ENCODE measurements around the gene PCDH1. TPM values are rescaled to one million over a fixed set of nuclear protein-coding genes. Genes with fewer than 3 reads are reported as not detected.
A peak's percentile ranks its signal among the peaks of the same experiment; 100 is the strongest.

The PCDH1 gene
- total RNA-seq, 6 experiments from 2014 or later = 20.8 to 44.1 (median 29.4) TPM

- no peak overlapping the region for H3K27ac ChIP-seq
- TF ChIP-seq POLR2A (IDR thresholded peaks at IDR 0.05) (no peak), CTCF (IDR thresholded peaks at IDR 0.05) (no peak)
- 93% methylated on average over 9 of the region's 9 CpGs for WGBS (ENCODE audit: insufficient coverage, low coverage, low lambda C conversion rate, missing lambda C conversion rate)
Measured at GRCh38 chr5:141869514-141869913, 8.7 kb downstream of the PCDH1 start.

GRCh38 chr5:141869040-141869439 is 9.2 kb downstream of the PCDH1 start:
- intact Hi-C loops (cut with DNase I) = no loop called here
- Histone ChIP-seq H3K4me3 (no peak overlapping the region), H3K27me3 (no peaks in the 10 kb centered on the region), H3K9me3 (no peaks in the 10 kb centered on the region), H3K36me3 (peaks cover 0 to 21% (median 8%) of the 10 kb centered on the region in 4 donors), H3K4me1 (peaks cover 0 to 24% (median 5%) of the 10 kb centered on the region in 4 donors), H3K27ac (no peak overlapping the region)
- ATAC-seq = no peak
- TF ChIP-seq CTCF (IDR thresholded peaks at IDR 0.05) (no peak), POLR2A (IDR thresholded peaks at IDR 0.05) (no peak)
- WGBS (ENCODE audit: insufficient coverage, low coverage, low lambda C conversion rate, missing lambda C conversion rate) = 40% methylated on average over 1 of the region's 14 CpGs
- DNase-seq = no peak

More at GRCh38 chr5:141869514-141869913, 8.7 kb downstream of the PCDH1 start:
- intact Hi-C loops (cut with DNase I) = no loop called here
- Histone ChIP-seq H3K4me1 (peaks cover 0 to 28% (median 6%) of the 10 kb centered on the region in 4 donors), H3K9me3 (no peaks in the 10 kb centered on the region), H3K4me3 (no peak overlapping the region), H3K36me3 (peaks cover 0 to 19% (median 6%) of the 10 kb centered on the region in 4 donors), H3K27me3 (no peaks in the 10 kb centered on the region)
- peak in 1 of 3 donors; percentile 21 for DNase-seq
- ATAC-seq = no peak

GRCh38 chr5:141868541-141868940 is 9.7 kb downstream of the PCDH1 start:
- Histone ChIP-seq H3K9me3 (no peaks in the 10 kb centered on the region), H3K27me3 (no peaks in the 10 kb centered on the region), H3K4me3 (no peak overlapping the region), H3K27ac (no peak overlapping the region), H3K4me1 (peaks cover 0 to 19% (median 3%) of the 10 kb centered on the region in 4 donors), H3K36me3 (peaks cover 0 to 26% (median 11%) of the 10 kb centered on the region in 4 donors)
- ATAC-seq (no peak), DNase-seq (no peak)
- TF ChIP-seq CTCF (IDR thresholded peaks at IDR 0.05) (no peak), POLR2A (IDR thresholded peaks at IDR 0.05) (no peak)
- WGBS (ENCODE audit: insufficient coverage, low coverage, low lambda C conversion rate, missing lambda C conversion rate) = 80% methylated on average over 1 of the region's 16 CpGs
- intact Hi-C loops (cut with DNase I) = no loop called here

- Histone ChIP-seq H3K36me3 (peaks cover 0 to 28% (median 13%) of the 10 kb centered on the region in 4 donors), H3K4me1 (peaks cover 0 to 18% (median 3%) of the 10 kb centered on the region in 4 donors), H3K4me3 (no peak overlapping the region), H3K27me3 (no peaks in the 10 kb centered on the region), H3K9me3 (no peaks in the 10 kb centered on the region), H3K27ac (no peak overlapping the region)
- TF ChIP-seq POLR2A (IDR thresholded peaks at IDR 0.05) (no peak), CTCF (IDR thresholded peaks at IDR 0.05) (no peak)
- no peak for DNase-seq
- ATAC-seq = no peak
- intact Hi-C loops (cut with DNase I) = no loop called here
- WGBS (ENCODE audit: insufficient coverage, low coverage, low lambda C conversion rate, missing lambda C conversion rate) = 62% methylated on average over 2 of the region's 4 CpGs
Measured at GRCh38 chr5:141867651-141868050, 10.6 kb downstream of the PCDH1 start.

Measured in right lobe of liver (tissue), 6 donors.